HepG2 (cell line): ENCODE results near the gene DUSP22. TPM values are rescaled to one million over a fixed set of nuclear protein-coding genes. Genes with fewer than 3 reads are reported as not detected.

Experiments used
- ATAC-seq: fragments of 200-7000 bp; cut with Tn5 transposase; 3 replicates; pipeline ENCODE4 v1.9.1; 2020; ENCODE audit warnings: mild to moderate bottlenecking, moderate library complexity
- BruUV-seq: library from RNA; stranded (reverse); fragments of 400-500 nt; replicated peaks from 2 replicates; lab custom pipeline; 2021; lab: Mats Ljungman, UMichigan
- CTCF ChIA-PET: fragments of 300-600 bp; formaldehyde crosslinking; extraction: SDS; loops from one replicate; lab custom pipeline; 2021; ENCODE audit warnings: low total read pairs, inconsistent platforms, low intra/inter-chr PET ratio; lab: Yijun Ruan, JAX
- POLR2A ChIA-PET: fragments of 350-600 bp; sonication (Branson Sonifier 250); formaldehyde crosslinking; loops from one replicate; lab custom pipeline; 2020; ENCODE audit warnings: antibody characterized with exemption, inconsistent platforms; lab: Yijun Ruan, JAX
- DNase-seq: peaks from one replicate; pipeline ENCODE4 v3.0.0-alpha.2; 2015; ENCODE audit warnings: low spot score
- FAIRE-seq: peaks from 3 replicates; lab custom pipeline; 2011; peaks lifted over from hg19 to GRCh38; lab: Jason Lieb, UNC
- H2AFZ ChIP-seq: one replicate; pipeline ENCODE4 v1.6.1; 2011; ENCODE audit warnings: low read length, inconsistent platforms
- H3K27ac ChIP-seq: fragments of 300-600 bp; 3 replicates; pipeline ENCODE4 v1.8.0; 2011; ENCODE audit warnings: mixed run types, mild to moderate bottlenecking, mixed read lengths, low read length, inconsistent platforms; ENCODE audit not compliant: insufficient read depth; ENCODE audit errors: extremely low read length
- H3K27me3 ChIP-seq, 2 experiments: fragments of 200-600 bp in 1 of 2; 2 replicates in 1 of 2; 3 replicates in 1 of 2; pipeline versions ENCODE4 v1.6.0 to v1.8.0; 2011; ENCODE audit warnings: low read length in 2 of 2, mild to moderate bottlenecking in 2 of 2, moderate library complexity in 2 of 2, inconsistent platforms in 1 of 2; ENCODE audit not compliant: insufficient read depth in 2 of 2, control insufficient read depth in 1 of 2
- H3K36me3 ChIP-seq, 2 experiments: fragments of 200-600 bp in 1 of 2; replicated peaks in 1 of 2; 2 replicates in 1 of 2; 3 replicates in 1 of 2; pipeline versions ENCODE4 v1.5.1 to v1.8.0; 2011; ENCODE audit warnings: low read length in 2 of 2, inconsistent platforms in 1 of 2; ENCODE audit not compliant: insufficient read depth in 2 of 2, control insufficient read depth in 1 of 2
- H3K4me1 ChIP-seq: 2 replicates; pipeline ENCODE4 v1.5.1; 2012; ENCODE audit warnings: low read length, inconsistent platforms; ENCODE audit not compliant: insufficient read depth
- H3K4me2 ChIP-seq: 2 replicates; pipeline ENCODE4 v1.6.0; 2011; ENCODE audit warnings: low read depth, low read length, inconsistent platforms
- H3K4me3 ChIP-seq, 3 experiments: fragments of 200-600 bp in 1 of 3; sonication (generic), shearing (Covaris generic) in 1 of 3; replicated peaks in 1 of 3; 2 replicates each; pipeline ENCODE4 v1.5.1; 2011 to 2016; ENCODE audit warnings: low read length in 3 of 3, inconsistent platforms in 2 of 3, low read depth in 2 of 3, mild to moderate bottlenecking in 2 of 3, control low read depth in 1 of 3, mixed read lengths in 1 of 3; ENCODE audit not compliant: insufficient read depth in 1 of 3
- H3K79me2 ChIP-seq: one replicate; pipeline ENCODE4 v1.6.1; 2011; ENCODE audit warnings: low read length, inconsistent platforms; ENCODE audit not compliant: insufficient read depth
- H3K9ac ChIP-seq: 2 replicates; pipeline ENCODE4 v1.6.0; 2011; ENCODE audit warnings: mild to moderate bottlenecking, low read depth, low read length, inconsistent platforms; ENCODE audit not compliant: insufficient read depth
- H3K9me3 ChIP-seq: 2 replicates; pipeline ENCODE4 v1.5.1; 2012; ENCODE audit warnings: mild to moderate bottlenecking, low read length
- H4K20me1 ChIP-seq: 2 replicates; pipeline ENCODE4 v1.6.0; 2011; ENCODE audit warnings: inconsistent platforms, mild to moderate bottlenecking, low read length, moderate library complexity; ENCODE audit not compliant: insufficient read depth
- EZH2 ChIP-seq: conservative IDR thresholded peaks from 2 replicates; pipeline ENCODE4 v1.6.1; 2012; ENCODE audit warnings: mild to moderate bottlenecking, low read depth, low read length, moderate library complexity
- KLF9 ChIP-seq: IDR thresholded peaks from 2 replicates; pipeline ENCODE4 v1.6.1; 2016; ENCODE audit warnings: low read depth
- LBX2 ChIP-seq: sonication (generic); formaldehyde crosslinking; IDR thresholded peaks from 2 replicates; pipeline ENCODE4 v1.5.0; 2020; ENCODE audit warnings: missing genetic modification reagents, mild to moderate bottlenecking, borderline replicate concordance
- RARA ChIP-seq: IDR thresholded peaks from 2 replicates; pipeline ENCODE4 v1.6.1; 2016; ENCODE audit warnings: missing genetic modification reagents, missing compliant biosample characterization
- RERE ChIP-seq: IDR thresholded peaks from 2 replicates; pipeline ENCODE4 v1.6.1; 2016; ENCODE audit warnings: low read depth, missing genetic modification reagents, missing compliant biosample characterization
- TERF1 ChIP-seq: sonication (generic); formaldehyde crosslinking; IDR thresholded peaks from 2 replicates; pipeline ENCODE4 v1.8.0; 2022; ENCODE audit warnings: mild to moderate bottlenecking, missing genetic modification reagents, moderate library complexity
- THAP9 ChIP-seq: sonication (generic); formaldehyde crosslinking; IDR thresholded peaks from 2 replicates; pipeline ENCODE4; 2020; ENCODE audit warnings: missing genetic modification reagents, mild to moderate bottlenecking, borderline replicate concordance
- ZBTB21 ChIP-seq: sonication (generic); formaldehyde crosslinking; IDR thresholded peaks from 2 replicates; pipeline ENCODE4 v1.4.0; 2020; ENCODE audit warnings: missing genetic modification reagents
- ZFX ChIP-seq: sonication (generic); formaldehyde crosslinking; IDR thresholded peaks from 2 replicates; pipeline ENCODE4 v1.4.0; 2020; ENCODE audit warnings: mild to moderate bottlenecking, low read depth, missing genetic modification reagents, moderate library complexity
- ZNF800 ChIP-seq: sonication (generic); formaldehyde crosslinking; IDR thresholded peaks from 2 replicates; pipeline ENCODE4 v1.4.0; 2020; ENCODE audit warnings: missing genetic modification reagents
- WGBS: methylation state at CpG from one replicate; pipeline ENCODE4 v1.1.6; 2017; ENCODE audit warnings: low lambda C conversion rate; 5-methylcytosine and 5-hydroxymethylcytosine counted together
- in situ Hi-C: cut with HindIII; loops from 2 replicates; pipeline ENCODE4 v1.10.0; 2017; ENCODE audit warnings: low pct_unique_long_range_greater_than_20kb; ENCODE audit not compliant: extremely low pct_ligation_motif_present
- intact Hi-C: fragments of 100-400 bp; cut with micrococcal nuclease; formaldehyde crosslinking; loops from one replicate; pipeline ENCODE4 v1.10.0; 2022; ENCODE audit not compliant: unreplicated experiment
- polyA plus RNA-seq, 8 experiments: library from polyadenylated mRNA; depleted of rRNA in 3 of 8; stranded (reverse) in 7 of 8; unstranded in 1 of 8; fragments of >200 nt; fragmentation: Illumina TruSeq in 4 of 8; extraction: Trizol in 4 of 8; gene quantifications; 2 replicates each; pipeline versions ENCODE4 v1.2.1 to v1.2.3, GENCODE V29; 2011 to 2016; ENCODE audit warnings: low read depth in 4 of 8, missing spikeins in 1 of 8, mixed read lengths in 1 of 8; ENCODE audit not compliant: insufficient read depth in 1 of 8
- total RNA-seq, 5 experiments: library from RNA; depleted of rRNA; stranded (reverse); fragments of >200 nt; fragmentation: Illumina TruSeq; extraction: Trizol; gene quantifications; 2 replicates each; pipeline ENCODE4 v1.2.3, GENCODE V29; 2016; ENCODE audit warnings: low read depth in 1 of 5

The DUSP22 gene
- total and polyA plus RNA-seq, 2 of the 13 experiments (the other 11 are each of a cell fraction or from before 2014, with no cell fraction given): 20.2 to 32.8 TPM

- ATAC-seq: peak; percentile 48
- TF ChIP-seq ZFX (no peak), LBX2 (CRISPR knock-in tag) (no peak), RERE (CRISPR knock-in tag) (no peak), KLF9 (CRISPR knock-in tag) (no peak), ZNF800 (peak; percentile 44; the same call in 1 of the 2 replicates), THAP9 (no peak), ZBTB21 (no peak), TERF1 (CRISPR knock-in tag) (no peak), RARA (no peak), EZH2 (0 out of 2 replicates have a peak, but pooled peaks have one; percentile 56)
These were observed 101.3 kb downstream of the DUSP22 start for GRCh38 chr6:393391-394221.

More at GRCh38 chr6:393391-394221, 101.3 kb downstream of the DUSP22 start:
- Histone ChIP-seq H3K4me1 (no peaks in the 10 kb centered on the region), H3K9ac (no peak overlapping the region), H3K4me2 (no peak overlapping the region; the same call in 1 of the 2 replicates), H3K79me2 (no peaks in the 10 kb centered on the region), H2AFZ (no peak overlapping the region), H3K27ac (no peak overlapping the region), H3K4me3 (no peak overlapping the region), H3K36me3 (no peaks in the 10 kb centered on the region), H4K20me1 (0 out of 2 replicates have a peak, but pooled peaks cover 3% of the 10 kb centered on the region), H3K9me3 (no peaks in the 10 kb centered on the region), H3K27me3 (peaks cover 16 to 74% of the 10 kb centered on the region in 2 experiments)
- ChIA-PET POLR2A (no interaction called here), CTCF (no interaction called here)
- no peak for FAIRE-seq
- DNase-seq: no peak
- WGBS: 17% methylated on average over 45 of the region's 68 CpGs
- intact Hi-C loops (no loop called here), in situ Hi-C loops (no loop called here)
- no TSS peak for BruUV-seq
